ENCODE results near the gene APMAP. TPM values are rescaled to one million over a fixed set of nuclear protein-coding genes. Genes with fewer than 3 reads are reported as not detected.

Gene APMAP
- total and polyA plus RNA-seq, 2 of the 13 experiments (the other 11 are each of a cell fraction or from before 2014, with no cell fraction given), result 168 to 214 TPM

- TF ChIP-seq AHDC1 (CRISPR knock-in tag; IDR thresholded peaks at IDR 0.05; ENCODE audit: borderline replicate concordance) (no peak), NFKBIZ (CRISPR knock-in tag; IDR thresholded peaks at IDR 0.05) (no peak), ASH2L (IDR thresholded peaks at IDR 0.05; ENCODE audit: insufficient read length, low read depth, low read length) (no peak), PAXIP1 (CRISPR knock-in tag; conservative IDR thresholded peaks at IDR 0.05) (no peak), TAF1 (CRISPR knock-in tag; IDR thresholded peaks at IDR 0.05) (no peak), ELK4 (CRISPR knock-in tag; IDR thresholded peaks at IDR 0.05; ENCODE audit: borderline replicate concordance) (no peak), AGO2 (optimal IDR thresholded peaks at IDR 0.05; ENCODE audit: low read depth, low read length) (no peak), SAFB2 (CRISPR knock-in tag; IDR thresholded peaks at IDR 0.05; ENCODE audit: borderline replicate concordance, low read depth) (0 out of 2 replicates have a peak, but pooled peaks have one; percentile 61), NFATC3 (CRISPR knock-in tag; IDR thresholded peaks at IDR 0.05) (no peak), SP2 (CRISPR knock-in tag; IDR thresholded peaks at IDR 0.05) (no peak), ZBTB1 (CRISPR knock-in tag; IDR thresholded peaks at IDR 0.05; ENCODE audit: borderline replicate concordance) (no peak), ZNF224 (CRISPR knock-in tag; IDR thresholded peaks at IDR 0.05) (no peak), ISX (CRISPR knock-in tag; conservative IDR thresholded peaks at IDR 0.05) (no peak), RAD21 (CRISPR knock-in tag; IDR thresholded peaks at IDR 0.05) (peak; percentile 95)
These were observed 74.6 kb downstream of the APMAP start (continued) for GRCh38 chr20:24917797-24918578.

All from HepG2 (cell line).